Endothelial cell of umbilical vein (primary cell): Measurements from ENCODE around the gene TRIM24. TPM values are rescaled to one million over a fixed set of nuclear protein-coding genes. Genes with fewer than 3 reads are reported as not detected.

Source experiments
- BruUV-seq: library from RNA; stranded (reverse); fragments of 400-500 nt; replicated peaks from 2 replicates; lab custom pipeline; 2021; lab: Mats Ljungman, UMichigan
- CTCF ChIA-PET: fragments of 300-600, 350-600 bp; sonication (Branson Sonifier 250); formaldehyde crosslinking; loops from one replicate; lab custom pipeline; 2021; ENCODE audit warnings: antibody characterized with exemption, inconsistent platforms; lab: Charles Lee
- POLR2A ChIA-PET: fragments of 300-600, 350-600 bp; sonication (Branson Sonifier 250); formaldehyde crosslinking; loops from one replicate; lab custom pipeline; 2021; ENCODE audit warnings: antibody characterized with exemption, inconsistent platforms; lab: Charles Lee
- DNase-seq: peaks from one replicate; pipeline ENCODE4 v3.0.0-alpha.2; 2011; ENCODE audit warnings: low read depth, low spot score
- FAIRE-seq: peaks from 2 replicates; lab custom pipeline; 2011; peaks lifted over from hg19 to GRCh38; lab: Jason Lieb, UNC
- H2AFZ ChIP-seq: 2 replicates; pipeline ENCODE4 v1.6.0; 2012; ENCODE audit warnings: low read depth, low read length, control low read depth, inconsistent platforms
- H3K27ac ChIP-seq: 2 replicates; pipeline ENCODE4 v1.5.1; 2011; ENCODE audit warnings: low read depth, mild to moderate bottlenecking, control low read depth, low read length, moderate library complexity; ENCODE audit not compliant: insufficient read depth
- H3K27me3 ChIP-seq, 2 experiments: 2 replicates each; pipeline versions ENCODE4 v1.6.0 to v1.6.1; 2011; ENCODE audit warnings: low read length in 2 of 2, mixed read lengths in 1 of 2; ENCODE audit not compliant: control insufficient read depth in 2 of 2, insufficient read depth in 2 of 2
- H3K36me3 ChIP-seq, 2 experiments: 2 replicates in 1 of 2; 3 replicates in 1 of 2; pipeline ENCODE4 v1.5.1; 2011; ENCODE audit warnings: low read length in 2 of 2, mild to moderate bottlenecking in 1 of 2, moderate library complexity in 1 of 2; ENCODE audit not compliant: control insufficient read depth in 2 of 2, insufficient read depth in 2 of 2; ENCODE audit errors: extremely low read depth in 1 of 2
- H3K4me1 ChIP-seq: 3 replicates; pipeline ENCODE4 v1.5.1; 2011; ENCODE audit warnings: mild to moderate bottlenecking, low read length; ENCODE audit not compliant: control insufficient read depth, insufficient read depth; ENCODE audit errors: extremely low read depth
- H3K4me2 ChIP-seq: 2 replicates; pipeline ENCODE4 v1.6.1; 2011; ENCODE audit warnings: low read length, control low read depth, mixed read lengths; ENCODE audit not compliant: insufficient read depth
- H3K4me3 ChIP-seq, 3 experiments: fragments of 200-600 bp in 1 of 3; sonication (generic), shearing (Covaris generic) in 1 of 3; replicated peaks in 1 of 3; 2 replicates each; pipeline ENCODE4 v1.5.1; 2011 to 2016; ENCODE audit warnings: control low read depth in 3 of 3, low read length in 3 of 3, mild to moderate bottlenecking in 2 of 3, inconsistent platforms in 1 of 3, low read depth in 1 of 3, moderate library complexity in 1 of 3; ENCODE audit not compliant: insufficient read depth in 1 of 3
- H3K79me2 ChIP-seq: 2 replicates; pipeline ENCODE4 v1.6.0; 2012; ENCODE audit warnings: low read length, inconsistent platforms; ENCODE audit not compliant: control insufficient read depth, insufficient read depth
- H3K9ac ChIP-seq: replicated peaks from 2 replicates; pipeline ENCODE3; 2011; ENCODE audit warnings: low read length, control low read depth; ENCODE audit not compliant: insufficient read depth; ENCODE audit errors: extremely low read depth
- H3K9me1 ChIP-seq: replicated peaks from 3 replicates; pipeline ENCODE4 v1.6.0; 2011; ENCODE audit warnings: mild to moderate bottlenecking, low read length; ENCODE audit not compliant: control insufficient read depth, insufficient read depth; ENCODE audit errors: extremely low read depth
- H3K9me3 ChIP-seq: replicated peaks from 2 replicates; pipeline ENCODE4 v1.5.1; 2012; ENCODE audit warnings: low read length, inconsistent platforms; ENCODE audit not compliant: control insufficient read depth, insufficient read depth
- H4K20me1 ChIP-seq: replicated peaks from 2 replicates; pipeline ENCODE3; 2011; ENCODE audit warnings: mild to moderate bottlenecking, low read length; ENCODE audit not compliant: control insufficient read depth, insufficient read depth; ENCODE audit errors: extremely low read depth
- CTCF ChIP-seq, 2 donors: IDR thresholded peaks; 1 replicate in 1 of 2; 2 replicates in 1 of 2; pipeline ENCODE4 v1.5.1; 2011; ENCODE audit warnings: low read length in 2 of 2, mild to moderate bottlenecking in 2 of 2, moderate library complexity in 2 of 2, control low read depth in 1 of 2, inconsistent platforms in 1 of 2, low read depth in 1 of 2; ENCODE audit not compliant: insufficient read depth in 1 of 2; ENCODE audit errors: extremely low read depth in 1 of 2
- EZH2 ChIP-seq: IDR thresholded peaks from 2 replicates; pipeline ENCODE4 v1.6.1; 2012; ENCODE audit warnings: borderline replicate concordance, low read depth, mild to moderate bottlenecking, moderate library complexity, low read length, inconsistent platforms; ENCODE audit not compliant: severe bottlenecking
- FOS ChIP-seq: IDR thresholded peaks from 2 replicates; pipeline ENCODE4 v1.6.1; 2011; ENCODE audit warnings: mild to moderate bottlenecking, low read length, moderate library complexity, borderline replicate concordance; ENCODE audit not compliant: insufficient read depth
- GATA2 ChIP-seq: IDR thresholded peaks from 2 replicates; pipeline ENCODE4 v1.7.0; 2011; ENCODE audit warnings: low read depth, mild to moderate bottlenecking, moderate library complexity, mixed read lengths, low read length; ENCODE audit not compliant: insufficient read length, insufficient read depth
- JUN ChIP-seq: IDR thresholded peaks from 2 replicates; pipeline ENCODE4 v1.6.1; 2011; ENCODE audit warnings: borderline replicate concordance, low read depth; ENCODE audit not compliant: insufficient read length, insufficient read depth
- MAX ChIP-seq: IDR thresholded peaks from 2 replicates; pipeline ENCODE4 v1.6.1; 2011; ENCODE audit not compliant: insufficient read depth, insufficient read length
- MYC ChIP-seq: IDR thresholded peaks from one replicate; pipeline ENCODE4 v1.6.1; 2011; ENCODE audit warnings: mild to moderate bottlenecking, low read depth, low read length
- POLR2A ChIP-seq: IDR thresholded peaks from 2 replicates; pipeline ENCODE4 v1.6.1; 2012; ENCODE audit warnings: low read depth, mild to moderate bottlenecking, control low read depth, low read length
- POLR2AphosphoS5 ChIP-seq: IDR thresholded peaks from 2 replicates; pipeline ENCODE4 v1.6.1; 2012; ENCODE audit warnings: low read depth, mild to moderate bottlenecking, control low read depth, low read length, moderate library complexity; ENCODE audit not compliant: insufficient read depth
- dilution Hi-C: fragments of 300-500 bp; cut with MboI; formaldehyde crosslinking; loops from one replicate; pipeline ENCODE4 v1.15.0; 2019; ENCODE audit warnings: low sequenced_read_pairs; ENCODE audit not compliant: extremely low pct_ligation_motif_present
- intact Hi-C: fragments of 100-400 bp; cut with micrococcal nuclease; formaldehyde crosslinking; loops from one replicate; pipeline ENCODE4 v1.10.0; 2022
- polyA plus RNA-seq, 4 experiments: library from polyadenylated mRNA; depleted of rRNA in 3 of 4; stranded (reverse) in 3 of 4; unstranded in 1 of 4; fragments of >200 nt; gene quantifications; 2 replicates each; pipeline versions ENCODE4 v1.2.1 to v1.2.3, GENCODE V29; 2011 to 2012; ENCODE audit warnings: missing spikeins in 1 of 4
- total RNA-seq: library from RNA; stranded (reverse); gene quantifications from 2 replicates; pipeline ENCODE4 v1.2.3, GENCODE V29; 2021

Gene TRIM24
- total and polyA plus RNA-seq, 2 donors (not counting 3 experiments of a cell fraction or from before 2014, with no cell fraction given): 9.1 to 26.1 TPM

GRCh38 chr7:138493535-138493934, 33.5 kb downstream of the TRIM24 start:
- TF ChIP-seq POLR2AphosphoS5 (no peak), POLR2A (no peak), FOS (no peak), MAX (no peak), EZH2 (no peak), MYC (no peak), CTCF (IDR thresholded peaks at IDR 0.05; ENCODE audit: extremely low read depth in 1 of 2, insufficient read depth in 1 of 2, low read depth in 1 of 2, low read length in 2 of 2) (no peak), GATA2 (no peak), JUN (no peak)
- no peaks in the 10 kb centered on the region for H3K27me3 ChIP-seq
- ChIA-PET POLR2A (no interaction called here), CTCF (no interaction called here)
- no peak overlapping the region for H3K4me3 ChIP-seq
- intact Hi-C loops (no loop called here), dilution Hi-C loops (no loop called here)
- no peak overlapping the region for H3K9ac ChIP-seq
- no peak for FAIRE-seq
- H3K9me3 ChIP-seq: no peaks in the 10 kb centered on the region
- H3K4me2 ChIP-seq: no peak overlapping the region
- no peak overlapping the region for H3K27ac ChIP-seq
- DNase-seq: no peak
- H3K9me1 ChIP-seq: no peaks in the 10 kb centered on the region
- H3K4me1 ChIP-seq: no peaks in the 10 kb centered on the region
- H3K36me3 ChIP-seq: no peaks in the 10 kb centered on the region
- H2AFZ ChIP-seq: no peak overlapping the region
- H3K79me2 ChIP-seq: peaks cover 70% of the 10 kb centered on the region
- H4K20me1 ChIP-seq: peaks cover 2% of the 10 kb centered on the region
- BruUV-seq: no TSS peak
